Jurkat, Clone E6-1 (cell line): Measurements from ENCODE around the gene ZNF831.

Source experiments
- DNase-seq: peaks from one replicate; pipeline ENCODE4 v3.0.0-alpha.2; 2011; ENCODE audit warnings: low read depth, low spot score
- H3K4me3 ChIP-seq: 2 replicates; pipeline ENCODE4 v1.5.1; 2011; ENCODE audit warnings: mild to moderate bottlenecking, low read length, control low read depth, moderate library complexity

ZNF831 gene

DNA sequence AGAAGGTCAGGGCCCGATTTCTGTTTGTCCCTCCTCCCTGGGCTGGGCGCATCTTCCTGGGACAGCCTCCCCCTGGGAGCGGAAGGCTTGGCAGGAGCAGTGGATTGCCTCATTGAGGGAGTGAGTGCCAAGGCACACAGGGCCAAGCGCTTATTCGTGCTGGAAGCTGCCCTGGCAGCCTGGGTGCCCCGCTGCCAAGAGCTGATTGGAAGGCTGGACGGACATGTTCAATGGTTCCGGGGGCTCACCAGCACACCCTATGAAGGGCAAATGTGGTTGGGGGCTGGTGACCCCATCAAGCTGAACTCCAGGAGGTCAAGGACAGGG, 10.3 kb upstream of the ZNF831 start:
- no peak for DNase-seq
- H3K4me3 ChIP-seq = no peak overlapping the region

DNA sequence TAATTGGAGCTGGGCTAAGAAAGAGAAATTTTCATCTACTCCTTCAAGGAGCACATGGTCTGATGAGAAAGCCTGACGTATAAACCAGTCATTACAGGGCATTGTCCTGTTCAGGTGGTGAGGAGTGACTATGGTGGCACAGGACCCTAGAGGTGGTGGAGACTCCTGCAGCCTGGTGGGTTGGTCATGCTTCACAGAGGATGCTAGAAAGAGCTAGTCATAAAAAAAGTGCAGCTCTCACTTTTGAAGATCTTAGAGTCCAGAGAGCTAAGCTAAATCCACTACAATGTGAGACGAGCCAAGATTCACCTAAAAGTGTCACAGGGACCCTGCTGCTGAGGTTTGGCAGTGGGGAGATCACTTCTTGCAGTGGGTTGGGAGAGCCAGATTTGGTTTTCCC, 9.8 kb upstream of the ZNF831 start:
- no peak overlapping the region for H3K4me3 ChIP-seq

DNA sequence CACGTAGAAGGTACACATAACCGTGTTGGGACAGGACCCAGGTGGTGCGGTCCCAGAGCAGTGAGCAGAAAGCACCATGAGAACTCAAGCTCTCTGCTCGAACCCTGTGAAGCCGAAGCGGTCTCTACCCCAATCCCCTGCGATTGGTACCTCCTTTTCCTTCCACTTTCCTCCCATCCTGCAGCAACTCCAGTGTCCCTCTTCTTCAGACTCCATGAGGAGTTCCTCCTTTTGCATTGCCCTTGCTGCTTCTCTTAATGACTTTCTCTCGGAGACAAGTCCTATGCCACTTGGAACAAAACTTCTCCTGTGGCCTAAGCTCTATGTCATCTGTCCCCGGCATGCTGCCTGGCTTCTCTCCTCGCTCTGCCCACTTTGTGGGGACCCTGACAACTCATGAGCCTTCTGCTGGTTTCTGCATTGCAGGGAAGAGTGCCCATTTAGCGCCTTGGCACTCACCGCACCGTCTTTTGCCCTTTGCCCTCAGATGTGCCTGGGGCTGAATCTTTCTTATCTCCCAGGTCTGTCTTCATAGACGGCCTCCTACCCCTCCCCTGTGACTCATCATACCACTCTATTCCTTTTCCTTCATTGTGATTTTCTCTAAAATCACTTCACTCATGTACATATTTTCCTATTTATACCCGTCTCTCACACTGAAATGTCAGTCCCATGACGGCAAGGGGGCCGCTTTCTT, 9.2 kb upstream of the ZNF831 start:
- DNase-seq = no peak
- no peak overlapping the region for H3K4me3 ChIP-seq

More for the DNA sequence above, 9.8 kb upstream of the ZNF831 start:
- no peak for DNase-seq

DNA sequence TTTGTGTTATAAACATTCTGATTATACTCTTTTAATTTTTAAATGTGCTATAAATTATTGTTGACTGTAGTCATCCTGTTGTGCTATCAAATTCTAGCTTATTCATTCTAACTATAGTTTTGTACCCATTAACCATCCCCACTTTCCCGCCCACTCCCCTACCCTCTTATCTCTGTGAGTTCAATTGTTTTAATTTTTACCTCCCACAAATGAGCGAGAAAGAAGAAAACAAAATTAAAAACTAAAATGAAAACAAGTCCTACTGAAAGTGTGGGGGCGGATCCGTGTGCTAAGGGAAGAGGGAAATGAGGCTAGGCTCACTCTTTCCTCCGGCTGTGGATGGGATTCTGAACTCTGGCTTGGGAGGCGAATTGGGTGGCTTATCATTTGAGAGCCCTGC, 6.6 kb upstream of the ZNF831 start:
- no peak overlapping the region for H3K4me3 ChIP-seq
- no peak for DNase-seq

DNA sequence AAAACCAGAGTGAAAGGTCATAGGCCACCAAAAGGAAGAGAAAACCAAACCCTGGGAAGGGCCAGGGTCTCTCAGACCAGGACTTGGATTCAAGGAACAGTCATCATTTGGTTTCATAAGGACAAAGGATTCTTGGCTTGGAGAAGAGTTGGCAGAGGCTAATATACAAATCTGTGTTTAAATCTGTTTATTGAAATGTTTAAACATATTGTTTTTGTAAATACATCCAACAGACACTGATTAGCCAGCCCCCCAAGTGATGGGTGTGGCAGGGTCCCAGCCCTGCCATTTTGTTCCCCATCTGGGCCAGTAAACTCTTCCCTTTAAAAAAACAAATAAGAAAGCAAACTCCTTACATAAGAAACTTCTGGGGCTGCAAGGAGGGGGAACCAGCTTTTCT, 6.1 kb upstream of the ZNF831 start:
- no peak overlapping the region for H3K4me3 ChIP-seq
- DNase-seq = no peak

DNA sequence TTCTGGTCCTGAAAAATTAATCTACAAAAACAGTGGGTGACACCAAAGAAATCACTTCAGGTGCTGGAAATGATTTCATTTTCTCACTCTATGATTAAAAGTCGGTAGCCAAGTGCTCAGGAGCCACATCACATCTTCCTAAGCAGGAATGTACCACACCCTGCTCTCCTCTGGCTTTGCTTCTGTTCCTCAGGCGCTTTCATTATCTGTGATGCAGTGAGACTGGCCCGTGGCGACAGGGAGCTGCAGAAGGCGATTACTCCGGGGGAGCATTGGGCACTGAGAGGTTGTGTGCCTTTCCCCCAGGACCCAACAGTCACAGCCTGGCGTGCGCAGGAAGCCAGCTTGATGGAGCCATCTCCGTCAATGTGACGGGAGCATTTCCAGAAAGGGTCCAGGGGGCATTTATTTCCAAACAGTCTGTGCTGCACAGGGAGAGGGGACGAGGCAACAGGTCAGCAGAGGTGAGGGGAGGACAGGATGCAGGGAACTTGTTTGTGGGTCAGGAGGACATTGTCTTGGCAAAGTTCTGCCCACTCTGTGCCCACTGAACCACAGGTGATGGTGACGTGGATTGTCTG, 5.6 kb upstream of the ZNF831 start:
- no peak for DNase-seq
- no peak overlapping the region for H3K4me3 ChIP-seq

DNA sequence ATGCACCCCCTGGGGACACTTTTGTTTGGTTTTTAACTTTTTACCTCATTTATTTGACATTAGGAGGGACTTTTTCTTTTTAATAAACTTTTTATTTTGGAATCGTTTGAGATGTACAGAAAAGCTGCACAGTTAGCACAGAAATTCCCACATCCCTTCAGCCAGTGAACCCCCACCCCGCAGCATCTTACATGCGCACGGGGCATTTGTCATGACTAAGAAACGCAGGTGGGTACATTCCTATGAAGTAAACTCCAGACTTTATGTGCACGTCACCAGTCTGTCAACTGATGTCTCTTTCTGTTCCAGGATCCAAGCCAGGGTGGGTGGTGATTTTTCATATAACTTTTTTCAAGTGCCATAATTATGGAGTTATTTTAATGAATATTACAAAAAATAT, 4.9 kb upstream of the ZNF831 start:
- DNase-seq = no peak

DNA sequence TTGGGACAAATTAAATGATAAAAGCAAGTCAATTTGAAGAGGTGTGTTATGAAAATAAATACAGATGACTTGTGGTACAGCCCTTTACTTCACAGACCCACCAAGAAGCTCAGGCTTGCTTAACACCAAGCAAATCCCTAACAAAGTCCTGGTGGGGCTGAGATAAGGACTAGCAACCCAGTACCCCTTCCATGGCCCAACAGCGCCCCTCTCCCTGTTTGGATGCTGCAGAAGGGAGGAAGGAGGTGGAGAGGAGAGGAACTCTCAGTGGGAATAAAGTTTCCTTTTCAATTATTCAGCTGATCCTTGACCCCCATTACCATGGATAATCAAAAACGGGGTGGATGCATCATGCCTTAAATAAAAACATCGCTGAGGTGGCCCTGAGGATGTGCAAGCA, 4.5 kb upstream of the ZNF831 start:
- H3K4me3 ChIP-seq = peak overlapping the region; percentile 57
- no peak for DNase-seq

More for the DNA sequence above, 4.9 kb upstream of the ZNF831 start:
- no peak overlapping the region for H3K4me3 ChIP-seq

DNA sequence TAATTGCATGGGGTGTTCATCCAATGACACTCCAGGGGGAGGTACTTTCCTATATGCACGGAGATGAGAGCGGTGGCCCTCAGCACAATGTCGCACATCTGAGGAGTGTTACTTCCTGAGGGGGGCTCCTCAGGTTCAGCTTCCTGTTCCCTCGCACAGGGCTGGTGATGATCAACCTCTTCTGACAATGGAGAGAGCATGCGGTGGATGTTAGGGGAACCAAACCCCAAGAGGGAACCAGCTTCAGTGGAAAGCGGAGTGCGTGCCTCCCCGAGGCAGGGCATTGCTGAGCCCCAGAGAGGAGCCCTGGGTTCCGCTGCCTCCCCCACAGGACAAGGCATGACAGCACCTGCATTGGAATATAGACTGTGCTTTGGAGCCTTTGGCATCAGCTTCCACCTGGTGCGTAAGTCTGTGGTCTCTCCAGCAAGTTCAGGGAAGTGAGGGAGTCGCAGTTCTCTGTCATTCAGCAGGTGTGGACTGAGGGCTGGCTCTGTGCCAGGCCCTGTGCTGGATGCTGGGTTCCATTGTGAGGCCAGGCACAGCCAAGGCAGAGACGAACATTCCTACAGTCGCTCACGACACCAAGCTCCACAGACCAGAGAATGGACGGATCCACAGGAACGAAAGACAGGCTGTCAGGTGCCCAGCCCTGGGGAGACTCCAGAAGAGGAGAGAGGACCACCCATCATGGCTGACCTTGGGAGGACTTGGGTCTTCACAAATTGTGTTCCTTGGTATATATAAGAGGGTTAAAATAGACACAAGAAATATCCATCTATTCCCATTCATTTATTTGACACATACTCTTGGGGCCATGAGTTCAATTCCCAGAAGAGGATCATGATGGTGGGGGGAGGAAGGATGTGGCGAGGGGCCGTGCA, 3.9 kb upstream of the ZNF831 start:
- peak; percentile 85 for DNase-seq
- H3K4me3 ChIP-seq = peak overlapping the region; percentile 57

DNA sequence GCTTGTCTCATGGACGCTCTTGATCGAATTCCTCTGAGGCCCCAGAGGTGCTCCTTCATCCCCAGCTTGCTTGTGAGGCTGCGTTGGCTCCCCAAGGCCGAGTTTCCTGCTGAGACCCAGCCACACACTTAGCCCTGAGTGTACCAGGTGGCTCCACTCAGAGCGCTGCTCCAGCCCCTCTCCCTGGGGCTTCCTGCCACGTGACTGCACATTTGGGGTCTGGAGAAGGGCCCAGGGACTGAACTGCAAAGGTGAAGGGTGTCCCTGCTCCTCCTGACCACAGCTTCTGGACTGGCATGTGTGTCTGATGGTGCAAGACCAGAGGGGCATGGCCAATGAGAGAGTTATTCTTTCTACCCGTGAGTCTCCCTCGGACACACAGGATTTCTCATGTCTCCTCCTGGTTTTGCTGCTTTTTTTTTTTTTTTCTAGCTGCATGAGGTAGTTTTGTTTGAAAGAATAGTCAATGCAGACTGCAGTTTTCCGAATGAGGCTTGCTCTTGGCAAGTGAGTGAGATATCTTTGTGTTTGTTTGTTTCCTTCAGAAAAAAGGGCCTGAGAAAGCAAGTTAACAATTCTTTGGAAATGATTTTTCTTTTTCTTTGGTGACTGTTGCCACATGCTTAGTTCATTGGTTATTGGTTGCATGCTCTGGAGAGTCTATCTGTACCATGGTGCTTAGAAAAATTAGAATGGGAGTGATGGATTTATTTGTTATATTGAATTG, 3.1 kb upstream of the ZNF831 start:
- peak overlapping the region; percentile 57 for H3K4me3 ChIP-seq
- DNase-seq = peak; percentile 62

DNA sequence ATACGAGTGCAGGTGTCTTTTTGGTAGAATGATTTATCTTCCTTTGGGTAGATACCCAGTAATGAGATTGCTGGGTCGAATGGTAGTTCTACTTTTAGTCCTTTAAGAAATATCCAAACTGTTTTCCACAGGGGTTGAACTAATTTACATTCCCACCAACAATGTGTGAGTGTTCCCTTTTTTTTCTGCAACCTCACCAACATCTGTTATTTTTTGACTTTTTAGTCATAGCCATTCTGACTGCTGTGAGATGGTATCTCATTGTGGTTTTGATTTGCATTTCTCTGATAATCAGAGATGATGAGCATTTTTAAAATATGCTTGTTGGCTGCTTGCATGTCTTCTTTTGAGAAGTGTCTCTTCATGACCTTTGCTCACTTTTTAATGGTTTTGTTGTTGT, 1.9 kb upstream of the ZNF831 start:
- peak; percentile 60 for DNase-seq
- no peak overlapping the region for H3K4me3 ChIP-seq

DNA sequence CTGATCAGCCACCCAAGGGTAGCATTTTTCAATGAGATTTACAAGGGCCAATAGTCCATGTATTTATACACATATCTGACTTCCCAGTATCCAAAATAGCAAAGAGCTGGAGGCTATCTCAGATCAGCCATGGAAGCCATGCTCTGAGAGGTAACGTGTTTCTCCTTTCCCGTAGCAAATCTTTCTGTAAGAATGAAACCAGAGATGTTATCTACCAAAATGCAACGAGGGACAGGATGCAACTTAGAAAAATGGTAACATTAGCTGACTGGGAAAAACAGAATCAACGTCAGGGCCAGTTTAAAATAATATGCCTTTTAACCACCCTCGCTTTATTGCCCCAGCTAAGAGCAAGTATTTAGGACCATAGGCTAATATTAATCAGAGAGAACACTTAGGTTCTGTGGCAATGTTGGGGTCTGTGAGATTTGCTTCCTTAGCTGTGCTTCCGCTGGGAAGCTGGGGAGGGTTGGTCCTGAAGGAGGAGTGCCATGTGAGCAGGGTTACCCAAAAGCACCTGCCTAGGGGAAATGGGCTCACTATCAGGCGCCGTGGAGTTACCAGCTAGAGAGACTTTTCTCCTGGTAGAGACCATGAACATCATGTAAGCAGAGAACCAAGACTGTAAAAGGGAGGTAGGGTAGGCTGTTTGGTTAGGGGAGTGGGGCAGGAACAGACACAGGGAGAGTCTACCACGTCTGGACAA, 1.2 kb downstream of the ZNF831 start:
- H3K4me3 ChIP-seq = peak overlapping the region; percentile 49
- DNase-seq = no peak

DNA sequence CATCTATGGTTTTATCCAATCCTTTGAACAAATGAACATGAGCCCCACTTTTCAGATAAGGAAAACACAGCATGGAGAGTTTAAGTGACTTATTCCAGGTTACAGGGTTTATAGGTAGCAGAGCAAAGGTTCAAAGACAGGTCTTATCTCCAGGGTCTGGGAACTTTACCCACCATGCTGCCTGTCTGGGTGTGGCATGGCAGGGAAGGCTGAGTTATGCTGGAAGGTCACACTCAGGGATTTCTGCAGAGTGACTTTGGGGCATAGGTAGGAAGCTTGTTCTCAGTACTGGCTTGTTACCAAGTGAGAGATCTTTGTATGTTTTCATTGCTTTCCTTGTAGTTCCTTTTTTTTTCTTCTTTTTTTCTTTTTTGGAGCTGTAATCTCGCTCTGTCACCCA, 1.8 kb downstream of the ZNF831 start:
- no peak for DNase-seq

DNA sequence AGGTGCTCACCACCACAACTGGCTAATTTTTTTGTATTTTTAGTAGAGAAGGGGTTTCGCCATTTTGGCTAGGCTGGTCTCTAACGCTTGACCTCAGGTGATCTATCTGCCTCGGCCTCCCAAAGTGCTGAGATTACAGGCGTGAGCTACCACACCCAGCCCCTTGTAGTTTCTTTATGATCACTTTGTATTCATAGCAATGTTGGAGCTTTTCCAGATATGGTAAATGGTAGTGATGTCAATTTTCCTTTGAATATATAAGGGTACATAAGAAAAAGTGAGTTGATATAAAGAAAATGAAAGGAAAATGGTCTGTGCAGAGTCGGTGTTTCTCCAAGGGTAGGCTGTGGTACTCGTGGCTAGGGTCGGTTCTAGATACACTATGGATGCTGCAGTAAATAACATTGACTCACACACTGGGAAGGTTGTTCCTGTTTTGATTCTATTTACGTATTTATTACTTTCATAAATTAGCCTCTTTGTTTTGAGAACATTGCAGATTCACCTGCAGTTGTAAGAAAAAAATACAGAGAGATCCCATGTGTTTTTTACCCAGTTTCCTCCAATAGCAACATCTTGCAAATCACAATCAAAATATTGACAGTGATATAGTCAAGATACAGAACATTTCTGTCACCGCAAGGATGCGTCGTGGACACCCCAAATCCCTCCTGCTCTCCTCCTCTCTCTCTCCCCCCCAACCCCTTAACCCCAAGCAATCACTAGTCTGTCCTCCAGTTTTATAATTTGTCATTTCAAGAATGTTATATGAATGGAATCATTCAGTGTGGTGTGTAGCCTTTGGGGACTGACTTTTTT, 2.5 kb downstream of the ZNF831 start:
- DNase-seq = no peak
- peak overlapping the region; percentile 15 for H3K4me3 ChIP-seq

More for the DNA sequence above, 1.8 kb downstream of the ZNF831 start:
- H3K4me3 ChIP-seq = no peak overlapping the region

DNA sequence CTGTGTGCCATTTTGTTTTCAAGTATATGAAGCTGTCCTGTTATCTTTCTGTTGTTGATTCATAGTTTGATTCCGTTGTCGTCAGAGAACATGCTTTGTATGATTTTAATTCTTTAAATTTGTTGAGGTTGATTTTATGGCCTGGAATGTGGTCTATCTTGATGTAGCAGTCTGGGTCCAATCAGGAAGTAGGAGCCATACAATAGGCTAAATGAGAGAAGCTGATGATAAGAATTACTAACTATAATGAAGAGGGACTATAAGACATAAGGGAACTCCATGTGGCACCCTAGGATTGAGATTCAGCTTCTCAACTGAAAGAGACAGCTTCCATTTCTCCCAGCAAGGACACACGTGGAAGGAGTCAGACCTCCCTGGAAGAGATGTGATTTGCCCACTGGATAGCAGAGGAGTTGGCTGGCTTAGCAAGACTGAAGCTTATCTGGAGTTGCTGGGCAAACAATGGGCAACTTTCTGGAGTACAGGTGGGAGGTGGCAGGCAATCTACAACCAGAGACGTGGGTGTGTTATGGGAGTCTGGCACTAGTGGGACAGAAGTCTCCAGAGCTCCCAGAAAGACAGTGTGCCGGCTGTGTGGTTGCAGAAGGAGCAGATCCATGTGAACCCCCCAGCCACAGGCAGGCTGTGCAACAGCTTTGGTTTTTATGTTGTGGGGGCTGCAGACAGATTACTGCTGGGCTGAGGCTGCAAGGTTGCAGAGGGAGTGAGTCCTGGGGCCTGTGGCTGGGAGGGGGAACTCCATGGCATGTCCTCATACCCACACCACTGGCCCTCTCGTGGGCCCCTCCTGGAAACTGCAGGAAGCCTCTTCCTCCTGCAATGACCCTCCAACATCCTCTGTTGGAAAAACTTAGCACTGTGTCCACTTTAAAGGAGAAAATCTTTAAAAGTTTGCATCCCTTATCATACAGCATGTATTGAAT, 7.1 kb downstream of the ZNF831 start:
- no peak overlapping the region for H3K4me3 ChIP-seq
- DNase-seq = no peak

DNA sequence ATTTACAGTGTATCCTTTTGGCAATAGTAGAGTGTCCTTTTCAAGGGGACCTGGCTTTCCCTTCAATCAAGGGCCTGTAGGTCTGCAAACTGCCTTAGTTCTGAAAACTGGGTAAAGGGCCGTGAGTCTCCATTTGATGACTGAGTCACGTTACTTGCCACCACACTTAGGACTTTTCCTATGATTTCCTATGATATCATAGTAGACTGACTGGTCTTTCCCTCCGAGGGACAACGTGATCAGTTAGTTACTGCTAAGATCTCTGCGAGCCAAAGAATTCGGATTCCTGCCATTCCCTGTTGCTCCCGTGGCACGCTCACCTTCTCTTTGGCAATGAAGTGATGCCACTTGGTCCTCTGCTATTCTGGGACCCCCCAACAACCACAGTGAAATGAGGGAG, 8.4 kb downstream of the ZNF831 start:
- DNase-seq = no peak

DNA sequence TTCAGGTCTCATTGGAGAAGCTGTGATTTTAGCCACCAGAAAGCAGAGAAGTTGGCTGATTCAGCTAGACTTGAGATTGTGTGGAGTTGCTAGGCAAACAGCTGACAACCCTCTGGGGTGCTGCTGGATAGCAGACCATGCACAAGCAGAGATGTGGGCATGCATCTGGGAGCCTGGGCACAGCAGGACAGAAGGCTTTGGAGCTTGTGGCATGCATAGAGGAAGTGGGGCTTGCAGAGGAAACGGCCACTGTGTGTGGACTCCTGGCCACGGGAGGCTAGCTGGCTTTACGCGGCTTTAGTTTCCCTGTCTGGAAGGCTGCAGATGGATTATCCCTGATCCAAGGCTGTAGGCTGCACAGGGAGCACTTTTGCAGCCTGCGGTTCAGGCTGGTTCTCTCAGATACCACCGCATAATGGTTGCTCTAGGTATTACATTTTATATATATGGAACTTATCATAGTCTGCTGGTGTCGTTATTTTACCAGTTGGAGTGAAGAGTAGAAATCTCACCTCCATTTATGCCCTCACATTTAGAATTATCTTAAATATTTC, 10.4 kb downstream of the ZNF831 start:
- DNase-seq = no peak
- no peak overlapping the region for H3K4me3 ChIP-seq

More for the DNA sequence above, 8.4 kb downstream of the ZNF831 start:
- no peak overlapping the region for H3K4me3 ChIP-seq
